HepG2 (cell line): Measurements from ENCODE around the gene ST6GALNAC2. TPM values are rescaled to one million over a fixed set of nuclear protein-coding genes. Genes with fewer than 3 reads are reported as not detected.

Source experiments
- AGO2 ChIP-seq: fragments of 200-400 bp; formaldehyde crosslinking; optimal IDR thresholded peaks from 2 replicates; pipeline ENCODE3; 2017; ENCODE audit warnings: mild to moderate bottlenecking, low read depth, low read length, moderate library complexity
- ATM ChIP-seq: fragments of 450-650 bp; IDR thresholded peaks from 2 replicates; pipeline ENCODE4 v1.7.1; 2017; ENCODE audit warnings: mild to moderate bottlenecking, borderline replicate concordance
- EEA1 ChIP-seq: sonication (generic); formaldehyde crosslinking; IDR thresholded peaks from 2 replicates; pipeline ENCODE4 v1.5.1; 2020; ENCODE audit warnings: mild to moderate bottlenecking, missing genetic modification reagents, borderline replicate concordance
- KDM4B ChIP-seq: sonication (generic); formaldehyde crosslinking; IDR thresholded peaks from 2 replicates; pipeline ENCODE4 v1.4.0; 2020; ENCODE audit warnings: missing genetic modification reagents
- KMT2B ChIP-seq: IDR thresholded peaks from 2 replicates; pipeline ENCODE4 v1.6.1; 2016; ENCODE audit warnings: missing genetic modification reagents, missing compliant biosample characterization
- MBNL3 ChIP-seq: fragments of 250-450 bp; sonication (Bioruptor Pico); conservative IDR thresholded peaks from 2 replicates; pipeline ENCODE4 v1.8.0; 2022; ENCODE audit warnings: mild to moderate bottlenecking, inconsistent platforms
- RARG ChIP-seq: sonication (generic); formaldehyde crosslinking; IDR thresholded peaks from 2 replicates; pipeline ENCODE4 v1.4.0; 2020; ENCODE audit warnings: low read depth, mild to moderate bottlenecking, missing genetic modification reagents
- RXRA ChIP-seq: sonication (generic); formaldehyde crosslinking; IDR thresholded peaks from 2 replicates; pipeline ENCODE4 v1.5.1; 2020; ENCODE audit warnings: missing genetic modification reagents
- SALL2 ChIP-seq: sonication (generic); formaldehyde crosslinking; IDR thresholded peaks from 2 replicates; pipeline ENCODE4 v1.8.1; 2023; ENCODE audit warnings: mild to moderate bottlenecking, missing genetic modification reagents, inconsistent platforms
- SMAD3 ChIP-seq: sonication (generic); formaldehyde crosslinking; IDR thresholded peaks from 2 replicates; pipeline ENCODE4 v1.4.0; 2020; ENCODE audit warnings: missing genetic modification reagents
- SMARCC2 ChIP-seq: fragments of 450-650 bp; IDR thresholded peaks from 2 replicates; pipeline ENCODE4 v1.6.1; 2017; ENCODE audit warnings: antibody characterized with exemption, mild to moderate bottlenecking
- TIGD3 ChIP-seq: sonication (generic); formaldehyde crosslinking; IDR thresholded peaks from 2 replicates; pipeline ENCODE4 v1.5.1; 2020; ENCODE audit warnings: mild to moderate bottlenecking, missing genetic modification reagents, borderline replicate concordance
- TOPORS ChIP-seq: sonication (generic); formaldehyde crosslinking; IDR thresholded peaks from 2 replicates; pipeline ENCODE4 v1.8.0; 2023; ENCODE audit warnings: mild to moderate bottlenecking, missing genetic modification reagents
- ZFP37 ChIP-seq: sonication (generic); formaldehyde crosslinking; IDR thresholded peaks from 2 replicates; pipeline ENCODE4 v1.4.0; 2020; ENCODE audit warnings: missing genetic modification reagents, borderline replicate concordance
- ZNF207 ChIP-seq: fragments of 450-650 bp; IDR thresholded peaks from 2 replicates; pipeline ENCODE4 v1.6.1; 2016; ENCODE audit warnings: antibody characterized with exemption, borderline replicate concordance
- ZNF225 ChIP-seq: sonication (generic); formaldehyde crosslinking; IDR thresholded peaks from 2 replicates; pipeline ENCODE4 v1.4.0; 2020; ENCODE audit warnings: mild to moderate bottlenecking, missing genetic modification reagents
- ZNF512B ChIP-seq: sonication (generic); formaldehyde crosslinking; IDR thresholded peaks from 2 replicates; pipeline ENCODE4 v1.5.1; 2020; ENCODE audit warnings: missing genetic modification reagents, mild to moderate bottlenecking, borderline replicate concordance
- ZSCAN29 ChIP-seq: sonication (generic); formaldehyde crosslinking; conservative IDR thresholded peaks from 2 replicates; pipeline ENCODE4 v1.4.0; 2020; ENCODE audit warnings: mild to moderate bottlenecking, missing genetic modification reagents
- ZSCAN31 ChIP-seq: sonication (generic); formaldehyde crosslinking; IDR thresholded peaks from 2 replicates; pipeline ENCODE4 v1.5.0; 2020; ENCODE audit warnings: low read depth, mild to moderate bottlenecking, missing genetic modification reagents
- polyA plus RNA-seq, 8 experiments: library from polyadenylated mRNA; depleted of rRNA in 3 of 8; stranded (reverse) in 7 of 8; unstranded in 1 of 8; fragments of >200 nt; fragmentation: Illumina TruSeq in 4 of 8; extraction: Trizol in 4 of 8; gene quantifications; 2 replicates each; pipeline versions ENCODE4 v1.2.1 to v1.2.3, GENCODE V29; 2011 to 2016; ENCODE audit warnings: low read depth in 4 of 8, missing spikeins in 1 of 8, mixed read lengths in 1 of 8; ENCODE audit not compliant: insufficient read depth in 1 of 8
- total RNA-seq, 5 experiments: library from RNA; depleted of rRNA; stranded (reverse); fragments of >200 nt; fragmentation: Illumina TruSeq; extraction: Trizol; gene quantifications; 2 replicates each; pipeline ENCODE4 v1.2.3, GENCODE V29; 2016; ENCODE audit warnings: low read depth in 1 of 5

Gene ST6GALNAC2
- total and polyA plus RNA-seq, 2 of the 13 experiments (the other 11 are each of a cell fraction or from before 2014, with no cell fraction given): 0.12 to 0.49 TPM

GRCh38 chr17:76535788-76536510, 49.7 kb downstream of the ST6GALNAC2 start (continued):
- TF ChIP-seq AGO2 (peak; percentile 13), KMT2B (CRISPR knock-in tag) (no peak), ZNF207 (no peak), ZNF225 (no peak), RARG (CRISPR knock-in tag) (no peak), KDM4B (CRISPR knock-in tag) (no peak), TOPORS (CRISPR knock-in tag) (no peak), EEA1 (no peak), ZFP37 (CRISPR knock-in tag) (no peak), ZSCAN29 (CRISPR knock-in tag) (no peak), SMARCC2 (no peak), SALL2 (no peak), RXRA (CRISPR knock-in tag) (peak; percentile 43; the same call in 1 of the 2 replicates), ATM (no peak), SMAD3 (CRISPR knock-in tag) (no peak), ZSCAN31 (CRISPR knock-in tag) (no peak), ZNF512B (no peak), MBNL3 (CRISPR knock-in tag) (no peak), TIGD3 (0 out of 2 replicates have a peak, but pooled peaks have one; percentile 38)
